Renal cortex interstitium (tissue), 11 donors: ENCODE results near the gene CLC. TPM values are rescaled to one million over a fixed set of nuclear protein-coding genes. Genes with fewer than 3 reads are reported as not detected.
"Not testable (repeated sequence)": the region's sequence is repeated elsewhere in the genome, so short reads cannot be mapped to it uniquely, and the experiment has no call there.

Experiments used
- DNase-seq, 11 donors: peaks; one replicate each; pipeline ENCODE4 v3.0.0-alpha.2; 2013; ENCODE audit warnings: low read depth in 9 of 11, low spot score in 4 of 11; ENCODE audit errors: extremely low read depth in 1 of 11
- polyA plus RNA-seq, 3 donors: library from polyadenylated mRNA; unstranded; fragments of 120-200 nt; gene quantifications; one replicate each; pipeline ENCODE4 v1.2.1, GENCODE V29; 2013; ENCODE audit not compliant: insufficient read length in 3 of 3

The CLC gene
- polyA plus RNA-seq, 3 donors, result 1.5 to 3.7 (median 2.6) TPM

- DNase-seq, result no peak
These were observed 45.0 kb downstream of the CLC start for GRCh38 chr19:39692822-39693221.

GRCh38 chr19:39692166-39692565, 45.7 kb downstream of the CLC start:
- DNase-seq, result no peak

GRCh38 chr19:39688637-39689036, 49.2 kb downstream of the CLC start:
- not testable (repeated sequence) for DNase-seq

- DNase-seq, result no peak
These were observed 51.1 kb downstream of the CLC start for GRCh38 chr19:39686739-39687138.

- no peak for DNase-seq
These were observed 53.6 kb downstream of the CLC start for GRCh38 chr19:39684267-39684666.

GRCh38 chr19:39681416-39681815, 56.4 kb downstream of the CLC start:
- DNase-seq, result no peak

Other genes with a start within 250 kb of the CLC start
- gene DLL3, start 239.1 kb downstream of the CLC start, polyA plus RNA-seq, result under 1 TPM; 0.35 to 0.70 (median 0.62) TPM
- 10 to 100 TPM in 1 of 3 donors, 1 to 10 TPM in 2; 6.8 to 12.1 (median 9.6) TPM for gene SELENOV, start 222.9 kb downstream of the CLC start, polyA plus RNA-seq
- gene EID2B, start 205.2 kb downstream of the CLC start, polyA plus RNA-seq, result 1 to 10 TPM; 4.2 to 5.5 (median 4.4) TPM
- gene EID2, start 197.9 kb downstream of the CLC start, polyA plus RNA-seq, result 10 to 100 TPM; 16.1 to 25.0 (median 23.2) TPM
- not detected for gene LGALS13, start 135.5 kb downstream of the CLC start, polyA plus RNA-seq
- not detected for gene LGALS16, start 82.1 kb downstream of the CLC start, polyA plus RNA-seq
- gene LGALS14, start 33.5 kb downstream of the CLC start, polyA plus RNA-seq, result not detected
- gene LEUTX, start 40.8 kb upstream of the CLC start, polyA plus RNA-seq, result not detected
- gene DYRK1B, start 96.1 kb upstream of the CLC start, polyA plus RNA-seq, result 10 to 100 TPM; 31.3 to 37.5 (median 36.1) TPM
- 100 to 1,000 TPM; 288 to 390 (median 331) TPM for gene FBL, start 108.3 kb upstream of the CLC start, polyA plus RNA-seq
- 10 to 100 TPM in 1 of 3 donors, 1 to 10 TPM in 2; 5.7 to 13.2 (median 9.4) TPM for gene FCGBP, start 196.6 kb upstream of the CLC start, polyA plus RNA-seq
- gene PSMC4, start 233.1 kb upstream of the CLC start, polyA plus RNA-seq, result 100 to 1,000 TPM in 2 of 3 donors, 10 to 100 TPM in 1; 83.5 to 104 (median 101) TPM